ENCODE data around the gene CD82.

GRCh38 chr11:44565953-44566949 lies 788 bp downstream of the CD82 start:
- no peak for TF ChIP-seq CTCF (CRISPR knock-in tag; IDR thresholded peaks at IDR 0.05)
- no peak for TF ChIP-seq TOE1 (CRISPR knock-in tag; IDR thresholded peaks at IDR 0.05)
